Stimulated activated CD4-positive, alpha-beta T cell treated with anti-CD3 and anti-CD28 coated beads, Interleukin-12 subunit alpha, Interleukin-12 subunit beta, amount 100 ng/mL, for 4 hours (primary cell): ENCODE measurements around the gene ENAH.
"Not testable (repeated sequence)": the region's sequence is repeated elsewhere in the genome, so short reads cannot be mapped to it uniquely, and the experiment has no call there.

Source experiments
- DNase-seq: peaks from one replicate; pipeline ENCODE4 v3.0.0-alpha.2; 2020

ENAH gene

DNA sequence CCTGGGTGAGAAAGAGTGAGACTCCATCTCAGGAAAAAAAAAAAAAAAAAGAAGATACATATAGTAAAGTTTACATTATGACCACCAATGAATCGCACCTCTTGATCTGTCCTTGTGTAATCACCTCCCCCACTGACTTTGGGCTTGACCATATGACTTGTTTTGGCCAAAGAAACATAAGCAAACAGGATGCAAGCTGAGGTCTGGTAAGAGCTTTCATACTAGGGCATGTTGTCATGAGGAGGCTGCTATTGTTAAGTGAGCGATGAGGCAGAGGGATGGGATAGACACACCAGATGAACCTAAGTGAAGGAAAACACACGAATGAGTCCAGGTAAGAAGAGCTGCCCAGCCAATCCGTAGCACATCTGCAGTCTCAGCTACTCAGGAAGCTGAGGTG lies 10.7 kb downstream of the ENAH start:
- DNase-seq: no peak

- no peak for DNase-seq
These were observed 14.1 kb downstream of the ENAH start for GRCh38 chr1:225638853-225639252.

DNA sequence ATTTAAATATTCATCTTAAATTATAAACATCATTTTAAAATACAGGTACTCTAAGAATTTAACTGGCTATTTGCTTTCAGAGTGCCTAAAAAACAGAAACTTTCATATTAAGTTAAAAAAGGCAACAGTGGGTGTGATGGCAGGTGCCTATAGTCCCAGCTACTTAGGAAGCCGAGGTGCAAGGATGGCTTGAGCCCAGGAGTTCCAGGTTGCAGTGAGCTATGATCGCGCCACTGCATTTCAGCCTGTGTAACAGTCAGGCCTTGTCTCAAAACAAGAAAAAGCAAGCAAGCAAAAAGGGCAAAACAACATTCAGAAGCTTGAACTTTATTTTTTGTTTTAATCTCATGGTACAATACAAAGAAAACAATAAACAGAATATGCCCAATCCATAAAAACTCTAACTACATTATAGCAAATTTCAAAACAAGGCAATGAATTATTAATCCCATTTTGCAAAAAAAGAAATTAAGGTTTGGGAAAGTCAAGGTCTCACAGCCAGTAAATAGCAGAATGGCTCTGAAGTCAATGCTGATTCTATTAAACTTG lies 15.2 kb downstream of the ENAH start:
- no peak for DNase-seq

- DNase-seq: not testable (repeated sequence)
These were observed 15.9 kb downstream of the ENAH start for GRCh38 chr1:225636992-225637391.

DNA sequence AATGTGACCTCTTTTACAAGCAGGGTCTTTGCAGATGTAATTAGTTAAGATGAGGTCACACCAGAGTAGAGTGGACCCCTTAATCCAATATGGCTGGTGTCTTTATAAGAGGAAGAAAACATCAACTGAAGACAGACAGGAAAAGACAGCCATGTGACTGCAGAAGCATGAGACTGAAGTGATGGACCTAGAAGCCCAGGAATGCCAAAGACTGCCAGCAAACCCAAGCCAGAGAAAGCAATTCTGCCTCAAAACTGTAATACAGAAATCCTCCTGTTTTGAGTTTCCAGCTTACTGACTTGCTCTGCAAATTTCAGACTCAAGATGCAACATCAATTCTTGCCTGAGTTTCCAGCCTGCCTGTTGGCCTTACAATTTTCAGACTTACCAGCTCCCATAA lies 17.3 kb downstream of the ENAH start:
- no peak for DNase-seq

- DNase-seq: not testable (repeated sequence)
These were observed 20.1 kb downstream of the ENAH start for GRCh38 chr1:225632836-225633235.

GRCh38 chr1:225631021-225631663 lies 21.8 kb downstream of the ENAH start:
- no peak for DNase-seq

GRCh38 chr1:225629483-225629882 lies 23.4 kb downstream of the ENAH start:
- DNase-seq: no peak

- not testable (repeated sequence) for DNase-seq
These were observed 24.1 kb downstream of the ENAH start for GRCh38 chr1:225628794-225629193.

- DNase-seq: no peak
These were observed 25.5 kb downstream of the ENAH start for GRCh38 chr1:225627304-225627947.

DNA sequence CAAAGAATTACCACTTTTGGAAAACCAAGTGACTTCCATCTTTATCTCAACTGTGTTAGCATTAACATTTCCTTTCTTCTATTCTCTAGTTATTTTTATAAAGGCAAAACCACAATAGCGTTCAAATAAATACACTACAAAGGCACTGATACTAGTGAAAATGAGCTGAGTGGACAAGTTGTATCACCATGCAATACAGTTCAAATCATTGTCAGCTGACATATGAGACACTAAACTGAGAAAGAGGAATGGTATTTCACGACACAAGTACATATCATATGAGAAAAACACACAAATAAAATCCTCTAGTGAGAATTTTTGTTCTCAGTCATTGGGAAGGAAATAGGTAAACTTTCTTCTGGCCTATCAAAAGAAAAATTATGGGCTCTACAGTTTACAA lies 26.2 kb downstream of the ENAH start:
- no peak for DNase-seq

GRCh38 chr1:225617956-225618355 lies 35.0 kb downstream of the ENAH start:
- no peak for DNase-seq

GRCh38 chr1:225617479-225617878 lies 35.4 kb downstream of the ENAH start:
- no peak for DNase-seq

GRCh38 chr1:225615403-225615790 lies 37.5 kb downstream of the ENAH start:
- not testable (repeated sequence) for DNase-seq

DNA sequence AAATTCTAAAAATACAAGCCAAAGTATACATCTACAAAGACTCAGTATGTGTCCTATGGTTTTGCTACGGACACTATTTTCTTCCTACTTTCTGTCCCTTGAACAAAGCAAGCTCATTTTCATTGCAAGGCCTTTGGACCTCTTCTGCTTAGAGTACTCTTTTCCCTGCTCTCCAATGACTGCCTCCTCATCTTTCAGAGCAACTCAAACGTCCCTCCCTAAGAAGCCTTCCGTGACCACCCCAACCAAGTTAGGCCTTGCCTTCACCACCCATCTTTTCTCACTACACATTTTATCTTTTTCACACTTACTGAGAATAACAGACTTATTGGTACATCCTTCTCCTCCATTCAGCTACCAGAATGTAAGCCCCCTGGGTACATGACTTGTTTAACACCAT lies 39.9 kb downstream of the ENAH start:
- DNase-seq: no peak

DNA sequence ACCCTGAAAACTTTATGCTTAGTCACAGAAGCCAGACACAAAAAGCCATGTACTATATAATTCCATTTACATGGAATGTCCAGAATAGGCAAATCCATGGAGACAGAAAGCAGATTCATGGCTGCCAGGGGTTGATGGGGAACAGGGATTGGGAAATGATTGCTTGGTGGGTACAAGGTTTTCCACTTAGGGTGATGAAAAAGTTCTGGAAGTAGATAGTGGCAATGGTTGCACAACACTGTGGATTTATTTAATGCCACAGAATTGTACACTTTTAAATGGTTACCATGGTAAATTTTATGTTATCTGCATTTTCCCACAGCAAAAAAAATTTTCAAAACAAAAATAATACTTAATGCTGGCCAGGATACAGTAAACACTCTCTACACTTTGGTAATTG lies 40.6 kb downstream of the ENAH start:
- no peak for DNase-seq

GRCh38 chr1:225611537-225612223 lies 41.2 kb downstream of the ENAH start:
- DNase-seq: no peak

GRCh38 chr1:225610539-225610938 lies 42.4 kb downstream of the ENAH start:
- DNase-seq: no peak

DNA sequence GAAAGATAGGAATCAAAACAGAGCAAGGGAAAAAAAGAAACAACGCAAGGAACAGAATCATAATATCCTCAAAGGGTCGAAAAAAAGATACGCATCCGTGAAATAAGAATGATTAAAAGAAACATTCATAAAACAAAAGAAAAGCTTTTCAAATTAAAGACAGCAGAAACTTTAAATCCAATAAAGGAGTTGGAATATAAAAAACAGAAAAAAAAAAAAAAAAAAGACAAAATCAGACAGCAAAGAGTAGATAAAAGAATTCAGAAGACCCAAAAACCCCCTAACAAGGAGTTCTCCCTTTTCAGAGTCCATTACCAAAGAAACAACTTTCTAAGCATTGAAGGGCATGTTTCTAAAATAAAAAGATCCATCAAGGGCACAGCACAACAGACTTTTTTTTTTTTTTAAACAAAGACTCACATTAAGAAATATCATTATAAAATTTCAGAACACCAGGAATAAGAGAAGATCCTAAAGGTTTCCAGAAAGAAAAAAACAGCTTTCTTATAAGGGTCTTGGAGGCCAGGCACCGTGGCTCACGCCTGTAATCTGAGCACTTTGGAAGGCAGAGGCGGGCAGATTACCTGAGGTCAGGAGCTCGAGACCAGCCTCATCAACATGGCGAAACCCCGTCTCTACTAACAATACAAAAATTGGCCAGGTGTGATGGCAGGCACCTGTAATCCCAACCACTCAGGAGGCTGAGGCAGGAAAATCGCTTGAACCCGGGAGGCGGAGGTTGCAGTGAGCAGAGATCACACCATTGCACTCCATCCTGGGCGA lies 44.7 kb downstream of the ENAH start:
- no peak for DNase-seq

GRCh38 chr1:225607355-225607754 lies 45.6 kb downstream of the ENAH start:
- DNase-seq: no peak

DNA sequence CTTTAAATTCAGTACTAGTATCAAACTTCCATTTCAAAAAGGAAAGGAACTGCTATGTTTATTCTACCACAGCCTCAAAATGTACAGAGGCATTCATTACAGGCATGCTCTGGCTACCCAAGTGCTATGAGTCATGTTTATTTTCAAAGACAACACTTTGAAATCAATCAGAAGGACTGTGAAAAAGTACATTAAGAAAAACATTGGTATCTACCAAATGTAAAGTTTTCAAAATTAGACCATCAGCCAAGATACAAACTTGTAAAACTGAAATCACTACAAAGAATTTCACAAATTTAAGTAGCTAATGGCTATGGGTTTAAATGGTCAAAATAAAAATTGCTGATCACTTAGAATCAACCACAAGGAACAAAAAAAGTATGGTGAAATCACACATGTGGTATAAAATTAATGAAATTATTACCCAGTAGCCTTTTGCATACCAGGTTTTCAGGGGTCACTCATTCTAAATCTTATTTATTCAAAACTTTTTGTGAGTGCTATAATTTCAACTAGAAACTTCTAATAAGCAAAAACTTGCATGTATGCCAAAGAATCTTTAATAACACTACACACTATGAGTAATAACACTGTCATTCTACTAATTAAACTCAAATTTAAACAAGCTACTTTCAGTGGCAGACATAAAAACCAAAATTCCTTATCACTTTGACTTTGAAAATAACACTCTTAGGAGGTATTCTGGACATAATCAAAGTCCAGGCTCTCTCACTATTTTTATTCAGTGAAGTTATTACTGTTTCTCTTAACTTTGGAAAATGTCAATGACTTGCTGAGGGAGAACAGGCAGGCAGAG lies 49.2 kb downstream of the ENAH start:
- DNase-seq: no peak

DNA sequence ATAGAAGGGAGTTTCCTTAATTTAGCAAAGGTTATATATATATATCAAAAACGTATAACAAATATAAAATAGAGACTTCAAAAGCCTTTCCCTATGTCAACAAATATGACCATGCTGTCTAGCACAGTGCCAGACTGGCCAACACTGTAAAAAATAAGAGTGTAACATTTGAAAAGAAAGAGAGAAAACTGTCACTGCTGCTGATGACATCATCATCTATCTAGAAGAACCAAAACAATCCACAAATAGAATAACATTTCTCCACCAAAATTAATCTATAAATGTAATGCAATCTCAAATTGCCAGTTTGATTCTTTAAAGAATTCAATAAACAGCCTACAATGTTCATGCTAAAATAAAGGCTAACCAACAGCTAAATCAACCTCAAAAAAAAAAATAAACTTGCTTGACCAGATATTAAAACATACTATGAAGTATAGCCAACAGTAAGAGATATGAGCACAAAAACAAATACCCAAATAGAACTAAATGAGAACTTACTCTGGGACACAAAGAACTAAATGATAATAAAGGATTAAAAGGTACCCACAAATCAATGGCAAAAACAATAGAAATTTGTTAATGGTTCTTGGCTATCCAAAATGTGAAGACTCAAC lies 50.2 kb downstream of the ENAH start:
- no peak for DNase-seq
